HG03342 (cell line): ENCODE data around the gene SLC24A3.

Source experiments
- ATAC-seq: cut with Tn5 transposase; IDR thresholded peaks from one replicate; pipeline ENCODE4 v1.9.1; 2021; ENCODE audit warnings: mild to moderate bottlenecking, moderate library complexity; ENCODE audit not compliant: unreplicated experiment

Gene SLC24A3

GRCh38 chr20:19493794-19494495 lies 281.5 kb downstream of the SLC24A3 start:
- ATAC-seq = no peak

DNA sequence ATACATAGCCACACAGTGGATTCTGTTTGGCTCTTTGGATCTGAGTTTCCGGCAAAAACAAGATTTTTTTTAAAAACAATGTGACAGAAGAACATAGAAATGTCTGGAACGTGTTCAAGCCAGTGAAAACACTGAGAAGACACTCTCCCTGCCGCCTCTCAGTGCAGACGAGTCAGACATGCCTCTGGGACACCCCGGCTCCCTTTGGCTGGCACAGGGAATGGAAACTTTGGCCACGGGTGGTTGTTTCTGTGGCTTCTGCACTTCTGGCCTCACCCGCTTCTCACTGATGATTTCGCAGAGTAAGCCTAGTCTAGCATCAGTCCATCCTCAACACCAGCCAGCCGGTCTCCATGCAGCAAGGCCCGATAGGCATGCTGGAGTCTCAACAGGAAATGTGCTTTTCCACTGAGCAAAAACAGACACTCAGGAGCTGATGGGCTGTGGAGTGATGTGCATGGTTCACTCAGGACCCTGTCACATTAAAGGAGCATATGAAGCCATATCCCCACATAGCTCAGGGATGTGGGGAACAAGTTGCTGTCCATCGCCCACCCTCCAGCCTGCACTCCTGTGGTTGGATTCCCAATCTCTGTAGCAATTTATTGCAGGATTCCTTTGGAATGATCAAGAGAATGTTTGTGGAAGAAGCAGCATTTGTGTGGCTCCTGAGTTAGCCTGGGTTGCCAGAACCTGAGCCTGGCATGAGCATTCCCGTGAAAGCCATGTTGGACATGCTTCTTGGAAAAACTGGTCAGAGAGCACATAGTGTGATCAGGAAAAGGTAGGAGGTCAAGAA lies 283.7 kb downstream of the SLC24A3 start:
- ATAC-seq = no peak

DNA sequence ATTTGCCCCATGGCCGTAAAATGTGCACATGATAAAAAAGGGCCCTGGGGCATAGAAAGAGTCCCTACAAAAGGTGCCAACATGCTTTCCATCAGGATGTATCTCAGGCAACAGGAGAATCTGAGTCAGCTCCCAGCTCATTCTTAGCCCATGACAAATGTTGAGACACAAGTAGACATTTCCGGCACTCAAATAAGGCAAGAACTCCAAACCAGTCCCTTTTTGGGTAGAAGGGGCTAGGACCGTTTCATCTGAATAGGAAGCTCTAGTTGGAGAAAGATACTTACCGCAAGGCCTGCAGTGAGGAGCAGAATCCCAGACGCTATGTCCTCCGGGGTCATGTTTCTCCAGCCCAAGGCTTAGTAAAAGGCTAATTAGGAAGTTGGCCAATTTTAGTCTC lies 284.6 kb downstream of the SLC24A3 start:
- no peak for ATAC-seq

DNA sequence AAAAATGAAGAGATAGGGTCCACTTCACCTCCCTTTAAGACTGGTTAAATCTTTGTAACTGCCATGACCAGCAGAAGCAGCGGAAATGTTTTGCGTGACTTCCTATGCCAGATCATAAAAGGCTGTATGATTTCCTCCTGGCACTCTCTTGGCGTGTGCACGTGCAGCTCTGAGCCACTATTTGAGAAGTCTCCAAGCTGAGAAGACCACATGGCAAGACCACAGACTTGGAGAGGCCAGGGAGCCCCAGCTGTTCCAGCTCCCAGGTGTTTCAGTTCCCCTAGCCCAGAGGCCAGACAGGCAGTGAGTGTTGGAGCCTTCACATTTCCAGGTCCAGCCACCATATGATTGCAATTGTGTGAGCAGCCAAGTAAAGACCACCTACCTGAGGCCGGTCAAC lies 286.3 kb downstream of the SLC24A3 start:
- no peak for ATAC-seq

GRCh38 chr20:19501476-19502115 lies 289.2 kb downstream of the SLC24A3 start:
- ATAC-seq = no peak

DNA sequence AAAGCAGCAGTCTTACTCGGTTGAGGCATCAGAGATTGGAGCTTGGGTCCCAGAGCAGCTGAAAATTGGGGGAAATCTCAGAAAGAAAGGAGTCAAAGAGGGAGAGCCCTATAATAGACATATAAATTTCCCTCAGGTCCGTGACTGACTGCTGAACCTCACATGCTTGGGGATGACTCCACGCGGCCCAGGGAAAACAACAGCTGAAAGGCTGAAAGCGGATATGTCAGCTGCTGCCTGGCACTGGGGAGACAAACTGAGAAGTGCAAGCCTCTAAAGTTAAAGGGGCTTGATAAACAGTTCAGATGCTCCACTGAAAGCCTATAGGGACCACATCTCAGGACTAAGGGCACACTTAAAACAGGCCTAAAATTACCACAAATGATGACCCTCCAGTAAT lies 289.7 kb downstream of the SLC24A3 start:
- ATAC-seq = no peak

- no peak for ATAC-seq
Observed at GRCh38 chr20:19504251-19504650, 291.8 kb downstream of the SLC24A3 start.

DNA sequence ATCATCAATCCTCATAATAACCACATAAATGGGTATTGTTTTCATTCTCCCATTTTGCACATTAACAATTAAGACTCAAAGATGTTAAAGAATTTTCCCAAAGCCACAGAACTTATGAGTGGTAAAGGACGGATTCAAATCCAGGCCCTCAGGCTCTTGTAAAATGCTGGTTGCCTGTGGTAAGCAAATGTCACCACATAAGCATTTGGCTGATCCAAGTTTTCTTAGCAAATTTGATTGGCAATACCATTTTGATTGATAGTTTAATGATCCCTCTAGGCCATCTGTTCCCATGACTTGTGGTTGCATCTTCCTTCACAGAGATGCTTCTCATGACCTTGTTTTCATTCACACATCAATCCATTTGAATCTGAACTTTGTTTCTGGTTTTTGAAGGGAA lies 293.6 kb downstream of the SLC24A3 start:
- no peak for ATAC-seq

- no peak for ATAC-seq
Observed at GRCh38 chr20:19508449-19508848, 296.0 kb downstream of the SLC24A3 start.

- ATAC-seq = no peak
Observed at GRCh38 chr20:19510611-19511010, 298.2 kb downstream of the SLC24A3 start.

DNA sequence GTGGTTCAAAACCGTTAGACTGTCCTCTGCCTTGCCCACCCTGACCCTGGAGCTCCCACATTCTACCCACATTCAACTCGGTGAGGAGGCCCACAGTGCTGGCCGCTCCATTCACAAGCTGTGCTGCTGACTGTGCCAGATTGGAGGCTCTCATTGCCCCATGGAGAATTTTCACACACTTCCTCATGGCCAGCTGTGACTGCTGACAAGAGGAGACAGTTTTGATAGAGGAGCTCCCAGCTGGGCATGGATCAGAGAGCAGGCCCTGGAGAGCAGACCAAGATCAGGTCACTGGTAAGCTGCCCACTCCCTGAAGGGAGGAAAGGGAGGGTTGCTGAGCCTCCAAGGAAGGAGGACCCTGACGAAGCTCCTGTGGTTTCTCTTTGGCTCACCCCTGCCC lies 299.5 kb downstream of the SLC24A3 start:
- ATAC-seq = no peak

- no peak for ATAC-seq
Observed at GRCh38 chr20:19512886-19513677, 300.6 kb downstream of the SLC24A3 start.

DNA sequence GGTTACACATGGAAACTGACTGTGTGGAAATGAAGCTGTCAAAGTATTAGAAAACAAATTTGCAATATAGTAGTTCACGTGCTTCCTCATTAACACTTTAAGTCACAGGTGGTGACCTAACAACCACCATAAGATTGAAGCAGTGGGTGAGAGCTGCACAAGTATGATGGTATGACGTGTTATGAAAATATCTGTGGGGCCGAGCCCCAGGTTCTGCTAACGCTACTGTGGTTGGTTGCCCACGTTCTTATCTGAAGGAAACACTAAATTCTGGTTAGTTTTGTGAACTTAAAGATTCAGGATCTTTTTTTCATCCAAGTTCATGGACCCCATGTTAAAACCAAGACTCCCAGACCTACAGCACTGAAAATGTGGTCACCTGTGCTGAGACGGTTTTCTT lies 302.6 kb downstream of the SLC24A3 start:
- ATAC-seq = no peak

DNA sequence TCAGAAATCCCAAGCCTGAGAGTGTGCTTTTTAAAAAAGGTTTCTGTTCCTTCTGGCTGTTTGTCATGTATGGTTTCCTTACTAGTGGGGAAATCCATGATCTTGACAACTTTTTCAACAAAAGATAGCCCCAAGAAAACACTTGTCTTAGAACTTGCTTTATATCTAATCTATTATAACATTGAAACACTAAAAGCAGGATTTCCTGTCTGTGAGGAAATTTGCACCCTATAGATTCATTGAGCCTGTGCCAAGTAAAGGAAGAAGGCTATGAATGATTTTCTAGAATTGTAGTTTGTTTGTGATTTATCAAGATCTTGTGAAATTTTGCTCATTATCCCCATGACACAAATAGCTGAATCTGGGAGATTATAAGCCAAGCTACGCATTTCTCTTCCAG lies 307.0 kb downstream of the SLC24A3 start:
- no peak for ATAC-seq

DNA sequence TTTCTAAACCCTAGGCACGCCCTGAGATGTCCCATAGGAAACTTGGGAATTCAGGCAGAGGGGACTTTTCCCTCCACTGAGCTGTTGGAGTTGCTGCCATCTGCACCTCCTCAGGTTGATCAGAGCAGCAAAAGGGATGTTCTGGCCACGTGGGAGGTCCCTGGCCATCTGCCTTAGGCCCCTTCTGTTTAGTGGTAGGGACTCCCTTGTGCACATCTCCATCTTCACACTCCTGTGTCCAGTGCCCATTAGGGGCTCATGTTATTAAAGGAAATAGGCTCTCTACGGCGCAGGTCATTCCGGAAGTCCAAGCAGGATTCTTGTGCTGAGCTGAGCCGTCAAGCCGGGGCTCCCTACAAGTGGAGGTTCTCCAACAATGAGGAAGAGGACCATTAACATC lies 307.8 kb downstream of the SLC24A3 start:
- no peak for ATAC-seq

DNA sequence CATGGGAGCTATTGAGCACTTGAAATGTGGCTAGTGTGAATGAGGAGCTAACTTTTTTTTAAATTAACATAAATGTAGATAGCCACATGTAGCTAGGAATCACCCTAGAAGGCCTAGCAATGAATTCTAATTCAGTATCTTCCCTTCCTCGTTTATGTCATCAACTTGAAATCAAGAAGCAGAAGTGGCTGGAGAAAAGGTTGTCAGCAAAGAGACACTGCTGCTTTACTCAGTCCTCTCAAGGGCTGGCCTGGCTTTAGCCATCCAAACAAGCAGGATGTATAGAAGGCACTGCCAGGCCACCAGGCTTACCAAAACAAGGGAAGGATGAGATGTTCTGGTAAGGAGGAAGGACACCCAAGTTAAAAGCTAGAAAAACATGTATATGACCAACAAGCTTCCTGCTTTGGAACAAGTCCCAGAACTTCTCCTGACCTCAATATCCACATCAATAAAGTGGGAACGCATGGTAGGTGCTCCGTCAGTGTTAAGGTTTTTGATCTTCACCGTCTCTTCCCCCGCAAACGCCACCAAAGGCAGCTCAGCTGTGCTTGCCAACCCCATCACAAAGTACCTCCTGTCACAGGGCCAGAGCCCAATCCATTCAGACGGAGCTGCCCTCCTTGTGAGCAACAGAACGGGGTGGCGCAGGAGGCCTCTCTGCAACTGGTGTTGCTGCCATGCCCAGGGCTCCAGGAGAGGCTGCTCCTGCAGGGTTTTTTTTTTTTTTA lies 309.8 kb downstream of the SLC24A3 start:
- ATAC-seq = no peak

- ATAC-seq = no peak
Observed at GRCh38 chr20:19522836-19523590, 310.6 kb downstream of the SLC24A3 start.

GRCh38 chr20:19524691-19525090 lies 312.2 kb downstream of the SLC24A3 start:
- no peak for ATAC-seq

DNA sequence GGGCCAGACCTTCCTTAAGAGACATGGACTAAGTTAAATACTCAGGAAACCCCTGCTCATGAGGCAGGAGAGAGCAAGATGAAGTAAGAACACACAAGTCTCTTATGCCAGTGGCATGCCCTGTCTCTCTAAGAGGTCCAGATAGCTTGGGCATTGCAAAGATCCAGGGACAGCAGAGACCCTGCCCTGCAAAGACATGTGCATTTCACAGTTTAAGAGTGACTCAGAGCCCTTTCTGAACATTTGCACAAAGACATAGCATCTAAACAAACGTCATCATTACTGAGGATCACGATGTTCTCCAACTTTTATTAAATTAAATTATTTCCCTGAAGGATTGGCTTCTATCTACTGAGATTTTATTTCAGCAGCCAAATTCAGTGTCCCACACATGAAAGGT lies 315.1 kb downstream of the SLC24A3 start:
- no peak for ATAC-seq
